HEK293T (cell line): ENCODE measurements around the gene HSD3B2.

Experiments
- CTCF ChIA-PET: fragments of 350-600 bp; formaldehyde crosslinking; extraction: SDS; loops from one replicate; lab custom pipeline; 2021; ENCODE audit warnings: antibody characterized with exemption, inconsistent platforms; lab: Yijun Ruan, JAX
- POLR2A ChIA-PET: fragments of 350-600 bp; formaldehyde crosslinking; extraction: SDS; loops from one replicate; lab custom pipeline; 2020; ENCODE audit warnings: antibody characterized with exemption, inconsistent platforms; lab: Yijun Ruan, JAX
- DNase-seq: peaks from one replicate; pipeline ENCODE4 v3.0.0; 2012; ENCODE audit warnings: mixed read lengths; ENCODE audit errors: extremely low spot score
- ARNT ChIP-seq: fragments of 450-650 bp; IDR thresholded peaks from 2 replicates; pipeline ENCODE4 v1.6.1; 2017; ENCODE audit warnings: mild to moderate bottlenecking
- BHLHE40 ChIP-seq: fragments of 450-650 bp; IDR thresholded peaks from 2 replicates; pipeline ENCODE4 v1.6.1; 2016; ENCODE audit warnings: mild to moderate bottlenecking, moderate library complexity, borderline replicate concordance
- CTBP1 ChIP-seq: fragments of 450-650 bp; IDR thresholded peaks from 2 replicates; pipeline ENCODE4 v1.6.1; 2016; ENCODE audit warnings: borderline replicate concordance
- ELF4 ChIP-seq: fragments of 450-650 bp; IDR thresholded peaks from 2 replicates; pipeline ENCODE4 v1.6.1; 2017; ENCODE audit warnings: antibody characterized with exemption
- FOXA1 ChIP-seq: fragments of 450-650 bp; IDR thresholded peaks from 2 replicates; pipeline ENCODE4 v1.6.1; 2016; ENCODE audit warnings: mild to moderate bottlenecking
- FOXK2 ChIP-seq: fragments of 450-650 bp; IDR thresholded peaks from 2 replicates; pipeline ENCODE4 v1.6.1; 2016; ENCODE audit warnings: mild to moderate bottlenecking
- FOXM1 ChIP-seq: fragments of 450-650 bp; IDR thresholded peaks from 2 replicates; pipeline ENCODE4 v1.6.1; 2017; ENCODE audit warnings: mild to moderate bottlenecking, borderline replicate concordance
- HDGF ChIP-seq: fragments of 450-650 bp; IDR thresholded peaks from 2 replicates; pipeline ENCODE4 v1.6.1; 2017; ENCODE audit warnings: antibody characterized with exemption, borderline replicate concordance
- L3MBTL2 ChIP-seq: fragments of 450-650 bp; conservative IDR thresholded peaks from 2 replicates; pipeline ENCODE4 v1.6.1; 2016; ENCODE audit warnings: mild to moderate bottlenecking
- LEF1 ChIP-seq: fragments of 450-650 bp; IDR thresholded peaks from 2 replicates; pipeline ENCODE4 v1.6.1; 2017; ENCODE audit warnings: mild to moderate bottlenecking, borderline replicate concordance
- NFRKB ChIP-seq: fragments of 450-650 bp; IDR thresholded peaks from 2 replicates; pipeline ENCODE4 v1.6.1; 2016; ENCODE audit warnings: mild to moderate bottlenecking, moderate library complexity
- PKNOX1 ChIP-seq: fragments of 450-650 bp; IDR thresholded peaks from 2 replicates; pipeline ENCODE4 v1.6.1; 2016
- SP1 ChIP-seq: fragments of 450-650 bp; IDR thresholded peaks from 2 replicates; pipeline ENCODE4 v1.6.1; 2017
- SUZ12 ChIP-seq: fragments of 450-650 bp; IDR thresholded peaks from 2 replicates; pipeline ENCODE4 v1.6.1; 2016; ENCODE audit warnings: mild to moderate bottlenecking
- TARDBP ChIP-seq: fragments of 450-650 bp; IDR thresholded peaks from 2 replicates; pipeline ENCODE4 v1.6.1; 2016
- ZNF384 ChIP-seq: fragments of 450-650 bp; IDR thresholded peaks from 2 replicates; pipeline ENCODE4 v1.6.1; 2016

HSD3B2 gene

GRCh38 chr1:119449971-119450370, 35.0 kb downstream of the HSD3B2 start:
- TF ChIP-seq FOXA1, result no peak
- no peak for TF ChIP-seq BHLHE40
- TF ChIP-seq ELF4, result no peak
- TF ChIP-seq SUZ12, result no peak
- TF ChIP-seq LEF1, result no peak
- TF ChIP-seq L3MBTL2, result no peak
- no peak for TF ChIP-seq ARNT
- TF ChIP-seq HDGF, result no peak
- TF ChIP-seq PKNOX1, result no peak
- TF ChIP-seq SP1, result no peak
- no peak for TF ChIP-seq CTBP1
- no peak for TF ChIP-seq FOXK2
- TF ChIP-seq TARDBP, result no peak
- TF ChIP-seq NFRKB, result no peak
- TF ChIP-seq FOXM1, result no peak
- TF ChIP-seq ZNF384, result no peak
- POLR2A ChIA-PET, result no interaction called here
- DNase-seq, result no peak
- CTCF ChIA-PET, result no interaction called here

GRCh38 chr1:119451158-119451557, 36.2 kb downstream of the HSD3B2 start:
- CTCF ChIA-PET, result no interaction called here
- POLR2A ChIA-PET, result no interaction called here
- no peak for DNase-seq

GRCh38 chr1:119452091-119452490, 37.1 kb downstream of the HSD3B2 start:
- no peak for DNase-seq
- ChIA-PET CTCF (interaction anchor here (0.5 kb wide), 1 partner anchor 445 kb away, joined by 3 read pairs; no protein-coding TSS in a partner anchor), POLR2A (no interaction called here)
- no peak for TF ChIP-seq ELF4
- no peak for TF ChIP-seq BHLHE40
- no peak for TF ChIP-seq L3MBTL2
- TF ChIP-seq ARNT, result no peak
- TF ChIP-seq NFRKB, result no peak
- no peak for TF ChIP-seq CTBP1
- no peak for TF ChIP-seq FOXM1
- no peak for TF ChIP-seq LEF1
- no peak for TF ChIP-seq PKNOX1
- TF ChIP-seq HDGF, result no peak
- no peak for TF ChIP-seq ZNF384
- TF ChIP-seq SUZ12, result no peak
- no peak for TF ChIP-seq TARDBP
- TF ChIP-seq SP1, result no peak
- TF ChIP-seq FOXA1, result no peak
- TF ChIP-seq FOXK2, result no peak

More at GRCh38 chr1:119451158-119451557, 36.2 kb downstream of the HSD3B2 start:
- no peak for TF ChIP-seq CTBP1
- TF ChIP-seq BHLHE40, result no peak
- no peak for TF ChIP-seq LEF1
- no peak for TF ChIP-seq PKNOX1
- TF ChIP-seq NFRKB, result no peak
- TF ChIP-seq SUZ12, result no peak
- no peak for TF ChIP-seq FOXA1
- no peak for TF ChIP-seq ARNT
- TF ChIP-seq FOXK2, result no peak
- no peak for TF ChIP-seq HDGF
- TF ChIP-seq L3MBTL2, result no peak
- no peak for TF ChIP-seq ELF4

- POLR2A ChIA-PET, result no interaction called here
- no peak for DNase-seq
- no peak for TF ChIP-seq ARNT
- TF ChIP-seq NFRKB, result no peak
- no peak for TF ChIP-seq TARDBP
- CTCF ChIA-PET, result no interaction called here
These were observed 38.1 kb downstream of the HSD3B2 start for GRCh38 chr1:119453021-119453420.

- CTCF ChIA-PET, result interaction anchor here (0.7 kb wide), 1 partner anchor 31 kb away, joined by 3 read pairs; no protein-coding TSS in a partner anchor
- no peak for DNase-seq
- POLR2A ChIA-PET, result no interaction called here
- no peak for TF ChIP-seq SP1
- no peak for TF ChIP-seq ELF4
- no peak for TF ChIP-seq SUZ12
These were observed 48.0 kb downstream of the HSD3B2 start for GRCh38 chr1:119462964-119463363.

GRCh38 chr1:119463569-119463968, 48.6 kb downstream of the HSD3B2 start:
- ChIA-PET CTCF (no interaction called here), POLR2A (no interaction called here)
- TF ChIP-seq ARNT (no peak), CTBP1 (no peak), FOXM1 (no peak), LEF1 (no peak), BHLHE40 (no peak), ZNF384 (no peak), FOXK2 (no peak), ELF4 (no peak)
- no peak for DNase-seq

GRCh38 chr1:119466445-119466844, 51.5 kb downstream of the HSD3B2 start:
- DNase-seq, result no peak
- ChIA-PET CTCF (no interaction called here), POLR2A (no interaction called here)
- TF ChIP-seq LEF1 (no peak), TARDBP (no peak), SP1 (no peak)
